ENCODE data around the gene NPPB. TPM values are rescaled to one million over a fixed set of nuclear protein-coding genes. Genes with fewer than 3 reads are reported as not detected.
"Not testable (repeated sequence)": the region's sequence is repeated elsewhere in the genome, so short reads cannot be mapped to it uniquely, and the experiment has no call there.

NPPB gene
- not detected in 2 replicates for total RNA-seq
- long read RNA-seq, result 0 reads

DNA sequence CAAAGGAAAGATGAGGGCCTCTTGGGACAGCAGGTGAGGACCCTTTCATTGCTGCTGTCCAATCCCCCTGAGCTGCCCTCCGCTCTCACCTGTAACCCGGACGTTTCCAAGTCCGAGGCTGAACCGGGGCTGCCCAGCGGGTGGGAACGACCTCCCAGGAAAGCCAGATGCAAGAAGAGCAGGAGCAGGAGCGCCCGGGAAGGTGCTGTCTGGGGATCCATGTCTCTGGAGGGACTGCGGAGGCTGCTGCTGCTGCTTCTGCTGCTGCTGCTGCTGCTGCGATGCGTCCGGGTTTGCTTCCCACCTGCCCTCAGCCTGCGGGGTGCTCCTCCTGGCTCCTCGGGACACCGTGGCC is at the start of gene NPPB:
TSS of gene NPPB (minus strand) at position 333 of the 355 bp plus-strand sequence. CDS start at position 221, 112 bp downstream.
- Mint-ChIP-seq H3K4me3 (no peak within 1 kb of the TSS), H3K4me1 (no peaks in the 10 kb centered on the region), H3K36me3 (ENCODE audit: low read depth) (no peaks in the 10 kb centered on the region), H3K27ac (ENCODE audit: unreplicated experiment) (no peak within 1 kb of the TSS), H3K9me3 (no peaks in the 10 kb centered on the region), H3K27me3 (ENCODE audit: low read depth) (peaks cover 87% of the 10 kb centered on the region)
- no peak for DNase-seq (ENCODE audit: low read depth, low spot score)
- TF ChIP-seq, protein P1, sequence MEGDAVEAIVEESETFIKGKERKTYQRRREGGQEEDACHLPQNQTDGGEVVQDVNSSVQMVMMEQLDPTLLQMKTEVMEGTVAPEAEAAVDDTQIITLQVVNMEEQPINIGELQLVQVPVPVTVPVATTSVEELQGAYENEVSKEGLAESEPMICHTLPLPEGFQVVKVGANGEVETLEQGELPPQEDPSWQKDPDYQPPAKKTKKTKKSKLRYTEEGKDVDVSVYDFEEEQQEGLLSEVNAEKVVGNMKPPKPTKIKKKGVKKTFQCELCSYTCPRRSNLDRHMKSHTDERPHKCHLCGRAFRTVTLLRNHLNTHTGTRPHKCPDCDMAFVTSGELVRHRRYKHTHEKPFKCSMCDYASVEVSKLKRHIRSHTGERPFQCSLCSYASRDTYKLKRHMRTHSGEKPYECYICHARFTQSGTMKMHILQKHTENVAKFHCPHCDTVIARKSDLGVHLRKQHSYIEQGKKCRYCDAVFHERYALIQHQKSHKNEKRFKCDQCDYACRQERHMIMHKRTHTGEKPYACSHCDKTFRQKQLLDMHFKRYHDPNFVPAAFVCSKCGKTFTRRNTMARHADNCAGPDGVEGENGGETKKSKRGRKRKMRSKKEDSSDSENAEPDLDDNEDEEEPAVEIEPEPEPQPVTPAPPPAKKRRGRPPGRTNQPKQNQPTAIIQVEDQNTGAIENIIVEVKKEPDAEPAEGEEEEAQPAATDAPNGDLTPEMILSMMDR (conservative IDR thresholded peaks at IDR 0.05), result no peak

DNA sequence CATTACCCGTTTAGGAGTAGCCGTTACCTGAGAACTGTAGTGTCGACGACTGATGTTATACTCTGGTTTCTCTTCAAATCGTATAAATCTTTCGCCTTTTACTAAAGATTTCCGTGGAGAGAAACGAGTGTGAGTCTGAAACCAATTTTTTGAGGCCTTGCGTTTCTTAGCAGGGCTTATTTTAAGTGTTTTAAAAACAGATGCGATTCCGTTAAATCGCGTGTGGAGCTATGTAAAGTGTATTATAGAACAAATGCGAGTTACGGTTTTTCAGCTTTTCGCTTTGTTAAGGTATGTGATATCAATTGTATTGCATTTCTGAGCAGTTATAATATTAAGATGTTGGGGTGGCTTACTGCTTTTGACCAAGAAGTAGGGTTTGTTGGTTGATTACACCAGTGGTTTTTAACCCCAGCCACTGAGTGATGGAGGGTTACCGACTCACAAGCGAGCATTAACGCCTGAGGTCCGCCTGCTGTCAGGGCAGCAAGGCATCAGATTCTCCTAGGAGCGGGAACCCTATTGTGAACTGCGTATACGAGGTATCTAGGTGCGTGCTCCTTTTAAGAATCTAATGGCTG is 49.4 kb upstream of the NPPB start:
- H3K27ac Mint-ChIP-seq (ENCODE audit: unreplicated experiment), result peak overlapping the region; percentile 100
- no peaks in the 10 kb centered on the region for H3K9me3 Mint-ChIP-seq
- H3K36me3 Mint-ChIP-seq (ENCODE audit: low read depth), result peaks cover 2% of the 10 kb centered on the region
- H3K4me3 Mint-ChIP-seq, result peak overlapping the region; percentile 92
- peaks cover 26% of the 10 kb centered on the region for H3K4me1 Mint-ChIP-seq
- TF ChIP-seq, protein P1 (conservative IDR thresholded peaks at IDR 0.05), result no peak
- DNase-seq (ENCODE audit: low read depth, low spot score), result peak; percentile 63
- H3K27me3 Mint-ChIP-seq (ENCODE audit: low read depth), result peaks cover 24% of the 10 kb centered on the region

DNA sequence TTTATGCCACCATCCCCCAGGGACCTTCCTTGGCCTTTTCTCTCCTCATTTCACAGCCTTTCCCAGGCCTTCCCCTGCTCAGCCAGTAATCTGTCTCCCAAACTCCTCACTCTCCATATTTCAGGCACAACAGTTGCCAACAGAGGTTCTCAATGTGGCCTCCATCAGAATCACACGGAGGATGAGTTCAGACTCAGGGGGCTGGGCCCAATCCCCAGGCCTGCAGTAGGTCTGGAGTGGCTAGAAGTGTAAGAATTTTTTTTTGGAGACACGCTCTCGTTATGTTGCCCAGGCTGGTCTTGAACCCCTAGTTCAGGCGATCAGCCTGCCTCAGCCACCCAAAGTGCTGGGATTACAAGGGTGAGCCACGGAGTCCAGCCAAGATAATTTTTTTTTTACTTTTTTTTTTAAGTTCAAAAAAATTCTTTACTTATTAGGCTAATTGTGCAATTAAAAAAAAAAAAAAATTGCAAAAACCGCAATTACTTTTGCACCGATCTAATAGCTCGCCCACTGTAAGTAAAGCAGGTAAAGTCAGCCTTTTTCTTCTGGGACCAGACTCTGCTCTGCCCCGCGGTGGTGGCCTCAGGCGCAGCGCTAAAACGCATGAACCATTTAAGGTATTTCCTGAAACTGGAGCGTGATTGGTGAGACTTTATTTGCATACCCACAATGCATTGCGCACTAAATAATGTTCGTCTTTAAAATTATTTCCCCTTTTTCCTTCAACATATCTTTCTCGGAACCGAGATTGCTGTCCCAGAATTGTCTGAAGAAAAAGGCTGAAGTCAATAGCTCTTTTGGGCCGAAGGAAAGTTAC is 48.7 kb upstream of the NPPB start:
- peaks cover 2% of the 10 kb centered on the region for H3K36me3 Mint-ChIP-seq (ENCODE audit: low read depth)
- H3K27ac Mint-ChIP-seq (ENCODE audit: unreplicated experiment), result peak overlapping the region; percentile 100
- peaks cover 26% of the 10 kb centered on the region for H3K4me1 Mint-ChIP-seq
- DNase-seq (ENCODE audit: low read depth, low spot score), result peak; percentile 84
- H3K27me3 Mint-ChIP-seq (ENCODE audit: low read depth), result peaks cover 24% of the 10 kb centered on the region
- H3K4me3 Mint-ChIP-seq, result peak overlapping the region; percentile 92
- no peaks in the 10 kb centered on the region for H3K9me3 Mint-ChIP-seq
- TF ChIP-seq, protein P1 (conservative IDR thresholded peaks at IDR 0.05), result peak; percentile 78

DNA sequence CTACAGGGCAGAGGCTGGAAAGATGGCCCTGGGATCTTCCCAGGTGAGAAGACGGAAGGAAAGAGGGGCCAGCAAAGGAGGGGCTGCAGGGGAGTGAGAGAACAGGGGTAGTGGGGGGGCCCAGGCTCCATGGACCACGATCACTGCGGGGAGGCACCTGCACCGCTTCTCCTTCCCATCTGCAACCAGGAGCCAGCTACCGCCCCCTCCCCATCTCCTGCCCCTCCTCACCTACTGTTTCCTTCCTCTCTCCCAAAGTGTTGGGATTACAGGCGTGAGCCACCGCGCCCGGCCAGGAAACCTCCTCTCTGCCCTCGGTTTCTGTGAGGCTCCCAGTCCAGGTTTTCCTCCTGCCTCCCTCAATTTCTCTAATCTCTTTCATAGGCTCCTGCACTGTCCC is 48.1 kb upstream of the NPPB start:
- Mint-ChIP-seq H3K36me3 (ENCODE audit: low read depth) (peaks cover 2% of the 10 kb centered on the region), H3K4me3 (no peak overlapping the region), H3K27me3 (ENCODE audit: low read depth) (peaks cover 28% of the 10 kb centered on the region), H3K4me1 (peaks cover 26% of the 10 kb centered on the region), H3K27ac (ENCODE audit: unreplicated experiment) (peak overlapping the region; percentile 16), H3K9me3 (no peaks in the 10 kb centered on the region)
- no peak for DNase-seq (ENCODE audit: low read depth, low spot score)
- TF ChIP-seq, protein P1 (conservative IDR thresholded peaks at IDR 0.05), result no peak

DNA sequence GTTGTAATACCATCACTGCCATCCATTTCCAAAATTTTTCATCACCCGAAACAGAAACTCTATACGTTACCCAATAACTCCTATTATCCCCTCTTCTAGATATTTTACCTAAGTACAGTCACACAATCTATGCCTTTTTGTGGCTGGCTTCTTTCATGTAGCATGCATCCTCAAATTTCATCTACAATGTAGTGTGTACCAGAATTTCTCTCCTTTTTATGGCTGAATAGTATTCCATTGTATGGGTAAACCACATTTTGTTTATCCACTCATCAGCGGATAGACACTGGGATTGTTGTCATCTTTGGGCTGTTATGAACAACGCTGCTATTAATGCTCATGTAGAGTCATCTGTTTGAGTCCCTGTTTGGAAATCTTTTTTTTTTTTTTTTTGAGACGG is 46.2 kb upstream of the NPPB start:
- DNase-seq (ENCODE audit: low read depth, low spot score), result no peak
- Mint-ChIP-seq H3K36me3 (ENCODE audit: low read depth) (peaks cover 2% of the 10 kb centered on the region), H3K4me3 (no peak overlapping the region), H3K27ac (ENCODE audit: unreplicated experiment) (no peak overlapping the region), H3K27me3 (ENCODE audit: low read depth) (peaks cover 42% of the 10 kb centered on the region), H3K9me3 (no peaks in the 10 kb centered on the region), H3K4me1 (peaks cover 25% of the 10 kb centered on the region)
- TF ChIP-seq, protein P1 (conservative IDR thresholded peaks at IDR 0.05), result no peak

DNA sequence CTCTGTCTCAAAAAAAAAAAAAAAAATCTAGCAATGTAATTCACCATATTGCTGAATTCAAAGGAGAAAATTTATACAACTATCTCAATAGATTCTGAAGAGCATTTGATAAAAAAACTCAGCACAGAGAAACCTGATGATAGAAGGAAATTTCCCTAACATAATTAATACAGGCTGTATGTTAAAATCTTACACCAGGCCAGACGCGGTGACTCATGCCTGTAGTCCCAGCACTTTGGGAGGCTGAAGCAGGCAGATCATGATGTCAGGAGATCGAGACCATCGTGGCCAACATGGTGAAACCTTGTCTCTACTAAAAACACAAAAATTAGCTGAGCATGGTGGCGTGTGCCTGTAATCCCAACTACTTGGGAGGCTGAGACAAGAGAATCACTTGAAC is 45.4 kb upstream of the NPPB start:
- H3K9me3 Mint-ChIP-seq; H3K36me3 Mint-ChIP-seq (ENCODE audit: low read depth); H3K4me3 Mint-ChIP-seq; DNase-seq (ENCODE audit: low read depth, low spot score); H3K27ac Mint-ChIP-seq (ENCODE audit: unreplicated experiment): not testable (repeated sequence)
- H3K4me1 Mint-ChIP-seq, result peaks cover 18% of the 10 kb centered on the region
- peaks cover 47% of the 10 kb centered on the region for H3K27me3 Mint-ChIP-seq (ENCODE audit: low read depth)

Data from neural crest cell (in vitro differentiated cells).